Endothelial cell of umbilical vein (primary cell): ENCODE results near the gene CLSTN2. TPM values are rescaled to one million over a fixed set of nuclear protein-coding genes. Genes with fewer than 3 reads are reported as not detected.

ENCODE experiments used
- BruUV-seq: library from RNA; stranded (reverse); fragments of 400-500 nt; replicated peaks from 2 replicates; lab custom pipeline; 2021; lab: Mats Ljungman, UMichigan
- CTCF ChIA-PET: fragments of 300-600, 350-600 bp; sonication (Branson Sonifier 250); formaldehyde crosslinking; loops from one replicate; lab custom pipeline; 2021; ENCODE audit warnings: antibody characterized with exemption, inconsistent platforms; lab: Charles Lee
- POLR2A ChIA-PET: fragments of 300-600, 350-600 bp; sonication (Branson Sonifier 250); formaldehyde crosslinking; loops from one replicate; lab custom pipeline; 2021; ENCODE audit warnings: antibody characterized with exemption, inconsistent platforms; lab: Charles Lee
- DNase-seq: peaks from one replicate; pipeline ENCODE4 v3.0.0-alpha.2; 2011; ENCODE audit warnings: low read depth, low spot score
- FAIRE-seq: peaks from 2 replicates; lab custom pipeline; 2011; peaks lifted over from hg19 to GRCh38; lab: Jason Lieb, UNC
- H2AFZ ChIP-seq: 2 replicates; pipeline ENCODE4 v1.6.0; 2012; ENCODE audit warnings: low read depth, low read length, control low read depth, inconsistent platforms
- H3K27ac ChIP-seq: 2 replicates; pipeline ENCODE4 v1.5.1; 2011; ENCODE audit warnings: low read depth, mild to moderate bottlenecking, control low read depth, low read length, moderate library complexity; ENCODE audit not compliant: insufficient read depth
- H3K27me3 ChIP-seq, 2 experiments: 2 replicates each; pipeline versions ENCODE4 v1.6.0 to v1.6.1; 2011; ENCODE audit warnings: low read length in 2 of 2, mixed read lengths in 1 of 2; ENCODE audit not compliant: control insufficient read depth in 2 of 2, insufficient read depth in 2 of 2
- H3K36me3 ChIP-seq, 2 experiments: 2 replicates in 1 of 2; 3 replicates in 1 of 2; pipeline ENCODE4 v1.5.1; 2011; ENCODE audit warnings: low read length in 2 of 2, mild to moderate bottlenecking in 1 of 2, moderate library complexity in 1 of 2; ENCODE audit not compliant: control insufficient read depth in 2 of 2, insufficient read depth in 2 of 2; ENCODE audit errors: extremely low read depth in 1 of 2
- H3K4me1 ChIP-seq: 3 replicates; pipeline ENCODE4 v1.5.1; 2011; ENCODE audit warnings: mild to moderate bottlenecking, low read length; ENCODE audit not compliant: control insufficient read depth, insufficient read depth; ENCODE audit errors: extremely low read depth
- H3K4me2 ChIP-seq: 2 replicates; pipeline ENCODE4 v1.6.1; 2011; ENCODE audit warnings: low read length, control low read depth, mixed read lengths; ENCODE audit not compliant: insufficient read depth
- H3K4me3 ChIP-seq, 3 experiments: fragments of 200-600 bp in 1 of 3; sonication (generic), shearing (Covaris generic) in 1 of 3; replicated peaks in 1 of 3; 2 replicates each; pipeline ENCODE4 v1.5.1; 2011 to 2016; ENCODE audit warnings: control low read depth in 3 of 3, low read length in 3 of 3, mild to moderate bottlenecking in 2 of 3, inconsistent platforms in 1 of 3, low read depth in 1 of 3, moderate library complexity in 1 of 3; ENCODE audit not compliant: insufficient read depth in 1 of 3
- H3K79me2 ChIP-seq: 2 replicates; pipeline ENCODE4 v1.6.0; 2012; ENCODE audit warnings: low read length, inconsistent platforms; ENCODE audit not compliant: control insufficient read depth, insufficient read depth
- H3K9ac ChIP-seq: replicated peaks from 2 replicates; pipeline ENCODE3; 2011; ENCODE audit warnings: low read length, control low read depth; ENCODE audit not compliant: insufficient read depth; ENCODE audit errors: extremely low read depth
- H3K9me1 ChIP-seq: replicated peaks from 3 replicates; pipeline ENCODE4 v1.6.0; 2011; ENCODE audit warnings: mild to moderate bottlenecking, low read length; ENCODE audit not compliant: control insufficient read depth, insufficient read depth; ENCODE audit errors: extremely low read depth
- H3K9me3 ChIP-seq: replicated peaks from 2 replicates; pipeline ENCODE4 v1.5.1; 2012; ENCODE audit warnings: low read length, inconsistent platforms; ENCODE audit not compliant: control insufficient read depth, insufficient read depth
- H4K20me1 ChIP-seq: replicated peaks from 2 replicates; pipeline ENCODE3; 2011; ENCODE audit warnings: mild to moderate bottlenecking, low read length; ENCODE audit not compliant: control insufficient read depth, insufficient read depth; ENCODE audit errors: extremely low read depth
- EZH2 ChIP-seq: IDR thresholded peaks from 2 replicates; pipeline ENCODE4 v1.6.1; 2012; ENCODE audit warnings: borderline replicate concordance, low read depth, mild to moderate bottlenecking, moderate library complexity, low read length, inconsistent platforms; ENCODE audit not compliant: severe bottlenecking
- FOS ChIP-seq: IDR thresholded peaks from 2 replicates; pipeline ENCODE4 v1.6.1; 2011; ENCODE audit warnings: mild to moderate bottlenecking, low read length, moderate library complexity, borderline replicate concordance; ENCODE audit not compliant: insufficient read depth
- GATA2 ChIP-seq: IDR thresholded peaks from 2 replicates; pipeline ENCODE4 v1.7.0; 2011; ENCODE audit warnings: low read depth, mild to moderate bottlenecking, moderate library complexity, mixed read lengths, low read length; ENCODE audit not compliant: insufficient read length, insufficient read depth
- JUN ChIP-seq: IDR thresholded peaks from 2 replicates; pipeline ENCODE4 v1.6.1; 2011; ENCODE audit warnings: borderline replicate concordance, low read depth; ENCODE audit not compliant: insufficient read length, insufficient read depth
- MYC ChIP-seq: IDR thresholded peaks from one replicate; pipeline ENCODE4 v1.6.1; 2011; ENCODE audit warnings: mild to moderate bottlenecking, low read depth, low read length
- POLR2A ChIP-seq: IDR thresholded peaks from 2 replicates; pipeline ENCODE4 v1.6.1; 2012; ENCODE audit warnings: low read depth, mild to moderate bottlenecking, control low read depth, low read length
- POLR2AphosphoS5 ChIP-seq: IDR thresholded peaks from 2 replicates; pipeline ENCODE4 v1.6.1; 2012; ENCODE audit warnings: low read depth, mild to moderate bottlenecking, control low read depth, low read length, moderate library complexity; ENCODE audit not compliant: insufficient read depth
- dilution Hi-C: fragments of 300-500 bp; cut with MboI; formaldehyde crosslinking; loops from one replicate; pipeline ENCODE4 v1.15.0; 2019; ENCODE audit warnings: low sequenced_read_pairs; ENCODE audit not compliant: extremely low pct_ligation_motif_present
- intact Hi-C: fragments of 100-400 bp; cut with micrococcal nuclease; formaldehyde crosslinking; loops from one replicate; pipeline ENCODE4 v1.10.0; 2022
- polyA plus RNA-seq, 4 experiments: library from polyadenylated mRNA; depleted of rRNA in 3 of 4; stranded (reverse) in 3 of 4; unstranded in 1 of 4; fragments of >200 nt; gene quantifications; 2 replicates each; pipeline versions ENCODE4 v1.2.1 to v1.2.3, GENCODE V29; 2011 to 2012; ENCODE audit warnings: missing spikeins in 1 of 4
- total RNA-seq: library from RNA; stranded (reverse); gene quantifications from 2 replicates; pipeline ENCODE4 v1.2.3, GENCODE V29; 2021
- TF ChIP-seq, protein P1 (sequence below): IDR thresholded peaks from 2 replicates; pipeline ENCODE4 v1.6.1; 2011; ENCODE audit not compliant: insufficient read depth, insufficient read length
- TF ChIP-seq, protein P2 (sequence below), 2 donors: IDR thresholded peaks; 1 replicate in 1 of 2; 2 replicates in 1 of 2; pipeline ENCODE4 v1.5.1; 2011; ENCODE audit warnings: low read length in 2 of 2, mild to moderate bottlenecking in 2 of 2, moderate library complexity in 2 of 2, control low read depth in 1 of 2, inconsistent platforms in 1 of 2, low read depth in 1 of 2; ENCODE audit not compliant: insufficient read depth in 1 of 2; ENCODE audit errors: extremely low read depth in 1 of 2

Gene CLSTN2
- total and polyA plus RNA-seq, 2 donors (not counting 3 experiments of a cell fraction or from before 2014, with no cell fraction given) = 0.26 to 0.38 TPM

GRCh38 chr3:140487566-140487965 is 552.6 kb downstream of the CLSTN2 start:
- Histone ChIP-seq H3K79me2 (no peaks in the 10 kb centered on the region), H4K20me1 (no peaks in the 10 kb centered on the region), H3K9me1 (no peaks in the 10 kb centered on the region), H2AFZ (no peak overlapping the region), H3K27me3 (no peaks in the 10 kb centered on the region), H3K4me3 (no peak overlapping the region), H3K27ac (no peak overlapping the region), H3K4me2 (no peak overlapping the region), H3K36me3 (no peaks in the 10 kb centered on the region), H3K4me1 (no peaks in the 10 kb centered on the region), H3K9me3 (no peaks in the 10 kb centered on the region), H3K9ac (no peak overlapping the region)
- TF ChIP-seq GATA2 = no peak
- DNase-seq = no peak
- BruUV-seq = no TSS peak
- ChIA-PET POLR2A (no interaction called here), CTCF (no interaction called here)
- FAIRE-seq = no peak
- dilution Hi-C loops (no loop called here), intact Hi-C loops (no loop called here)

DNA sequence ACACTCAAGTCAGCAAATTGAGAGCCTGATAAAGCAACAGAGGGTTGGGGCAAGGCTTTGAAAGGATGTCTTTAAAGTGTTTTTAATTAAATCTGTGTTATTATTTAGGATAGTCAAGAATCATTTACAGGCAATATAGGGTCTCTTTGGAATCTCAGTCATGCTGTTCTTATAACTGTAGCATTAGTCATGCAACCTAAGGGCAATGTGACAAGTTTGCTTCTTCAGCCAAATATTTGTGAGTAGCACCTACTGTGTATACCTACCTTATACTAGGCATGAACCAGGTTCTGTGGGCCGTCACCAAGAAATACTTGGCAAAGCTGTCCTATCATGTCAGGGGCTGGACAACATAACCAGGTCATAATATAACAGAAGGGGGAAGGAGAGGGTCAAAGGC is 558.3 kb downstream of the CLSTN2 start:
- H4K20me1 ChIP-seq = no peaks in the 10 kb centered on the region
- CTCF ChIA-PET = no interaction called here
- intact Hi-C loops (no loop called here), dilution Hi-C loops (no loop called here)
- DNase-seq (no peak), FAIRE-seq (no peak)
- POLR2A ChIA-PET = no interaction called here
- TF ChIP-seq FOS = no peak
- TF ChIP-seq POLR2A = no peak
- TF ChIP-seq MYC = no peak
- TF ChIP-seq JUN = no peak
- TF ChIP-seq, protein P1, sequence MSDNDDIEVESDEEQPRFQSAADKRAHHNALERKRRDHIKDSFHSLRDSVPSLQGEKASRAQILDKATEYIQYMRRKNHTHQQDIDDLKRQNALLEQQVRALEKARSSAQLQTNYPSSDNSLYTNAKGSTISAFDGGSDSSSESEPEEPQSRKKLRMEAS = no peak
- TF ChIP-seq GATA2 = no peak
- no peak for TF ChIP-seq POLR2AphosphoS5
- TF ChIP-seq EZH2 = no peak
- TF ChIP-seq, protein P2, sequence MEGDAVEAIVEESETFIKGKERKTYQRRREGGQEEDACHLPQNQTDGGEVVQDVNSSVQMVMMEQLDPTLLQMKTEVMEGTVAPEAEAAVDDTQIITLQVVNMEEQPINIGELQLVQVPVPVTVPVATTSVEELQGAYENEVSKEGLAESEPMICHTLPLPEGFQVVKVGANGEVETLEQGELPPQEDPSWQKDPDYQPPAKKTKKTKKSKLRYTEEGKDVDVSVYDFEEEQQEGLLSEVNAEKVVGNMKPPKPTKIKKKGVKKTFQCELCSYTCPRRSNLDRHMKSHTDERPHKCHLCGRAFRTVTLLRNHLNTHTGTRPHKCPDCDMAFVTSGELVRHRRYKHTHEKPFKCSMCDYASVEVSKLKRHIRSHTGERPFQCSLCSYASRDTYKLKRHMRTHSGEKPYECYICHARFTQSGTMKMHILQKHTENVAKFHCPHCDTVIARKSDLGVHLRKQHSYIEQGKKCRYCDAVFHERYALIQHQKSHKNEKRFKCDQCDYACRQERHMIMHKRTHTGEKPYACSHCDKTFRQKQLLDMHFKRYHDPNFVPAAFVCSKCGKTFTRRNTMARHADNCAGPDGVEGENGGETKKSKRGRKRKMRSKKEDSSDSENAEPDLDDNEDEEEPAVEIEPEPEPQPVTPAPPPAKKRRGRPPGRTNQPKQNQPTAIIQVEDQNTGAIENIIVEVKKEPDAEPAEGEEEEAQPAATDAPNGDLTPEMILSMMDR (IDR thresholded peaks at IDR 0.05; ENCODE audit: extremely low read depth in 1 of 2, insufficient read depth in 1 of 2, low read depth in 1 of 2, low read length in 2 of 2) = no peak
- H3K4me1 ChIP-seq = no peaks in the 10 kb centered on the region
- no peaks in the 10 kb centered on the region for H3K9me1 ChIP-seq
- H3K36me3 ChIP-seq = no peaks in the 10 kb centered on the region
- H3K27me3 ChIP-seq = no peaks in the 10 kb centered on the region
- no peak overlapping the region for H2AFZ ChIP-seq
- H3K4me2 ChIP-seq = no peak overlapping the region
- H3K27ac ChIP-seq = no peak overlapping the region
- no peak overlapping the region for H3K9ac ChIP-seq
- no TSS peak for BruUV-seq
- H3K9me3 ChIP-seq = no peaks in the 10 kb centered on the region
- no peaks in the 10 kb centered on the region for H3K79me2 ChIP-seq
- no peak overlapping the region for H3K4me3 ChIP-seq
